SK-N-SH (cell line): ENCODE measurements around the gene COL23A1. TPM values are rescaled to one million over a fixed set of nuclear protein-coding genes. Genes with fewer than 3 reads are reported as not detected.

Experiments
- CTCF ChIA-PET: fragments of 300-600, 350-600 bp; formaldehyde crosslinking; extraction: SDS; loops from one replicate; lab custom pipeline; 2021; lab: Yijun Ruan, JAX
- POLR2A ChIA-PET: fragments of 350-600 bp; sonication (Branson Sonifier 250); formaldehyde crosslinking; extraction: SDS; loops from one replicate; lab custom pipeline; 2020; ENCODE audit warnings: antibody characterized with exemption, inconsistent platforms; lab: Yijun Ruan, JAX
- DNase-seq: peaks from one replicate; pipeline ENCODE4 v3.0.0; 2012
- H2AFZ ChIP-seq: fragments of 200-600 bp; sonication (generic); 2 replicates; pipeline ENCODE4 v1.8.1; 2016; ENCODE audit warnings: antibody characterized with exemption, mild to moderate bottlenecking, low read depth
- H3F3A ChIP-seq: fragments of 200-600 bp; sonication (generic); replicated peaks from 2 replicates; pipeline ENCODE3; 2016; ENCODE audit warnings: antibody characterized with exemption, mild to moderate bottlenecking; ENCODE audit not compliant: insufficient read depth
- H3K27ac ChIP-seq, 2 experiments: fragments of 200-500 bp in 1 of 2; fragments of 200-600 bp in 1 of 2; sonication (Bioruptor generic) in 1 of 2; sonication (generic), shearing (Covaris generic) in 1 of 2; 2 replicates each; pipeline versions ENCODE4 v1.5.1 to v1.6.1; 2014 to 2016; ENCODE audit warnings: low read depth in 2 of 2, inconsistent platforms in 1 of 2, low read length in 1 of 2, mild to moderate bottlenecking in 1 of 2, mixed read lengths in 1 of 2
- H3K27me3 ChIP-seq: fragments of 200-600 bp; sonication (generic), shearing (Covaris generic); 2 replicates; pipeline ENCODE4 v1.6.1; 2016; ENCODE audit warnings: mixed run types; ENCODE audit not compliant: insufficient read depth
- H3K36me3 ChIP-seq, 2 experiments: fragments of 200-500 bp in 1 of 2; fragments of 200-600 bp in 1 of 2; sonication (Bioruptor generic) in 1 of 2; sonication (generic) in 1 of 2; replicated peaks in 1 of 2; 2 replicates each; pipeline versions ENCODE3 to v1.5.1; 2014 to 2016; ENCODE audit warnings: low read length in 1 of 2, mild to moderate bottlenecking in 1 of 2; ENCODE audit not compliant: insufficient read depth in 2 of 2, control insufficient read depth in 1 of 2
- H3K4me1 ChIP-seq, 2 experiments: fragments of 200-500 bp in 1 of 2; fragments of 200-600 bp in 1 of 2; sonication (Bioruptor generic) in 1 of 2; sonication (generic), shearing (Covaris generic) in 1 of 2; 2 replicates each; pipeline versions ENCODE4 v1.5.1 to v1.6.1; 2014 to 2016; ENCODE audit warnings: low read depth in 1 of 2, low read length in 1 of 2, mixed run types in 1 of 2; ENCODE audit not compliant: insufficient read depth in 2 of 2, control insufficient read depth in 1 of 2
- H3K4me2 ChIP-seq: fragments of 200-600 bp; sonication (generic), shearing (Covaris generic); 2 replicates; pipeline ENCODE4 v1.6.1; 2017; ENCODE audit warnings: mixed run types
- H3K4me3 ChIP-seq, 2 experiments: fragments of 200-500 bp in 1 of 2; fragments of 200-600 bp in 1 of 2; sonication (Bioruptor generic) in 1 of 2; sonication (generic), shearing (Covaris generic) in 1 of 2; 2 replicates each; pipeline versions ENCODE4 v1.5.1 to v1.8.1; 2014 to 2016; ENCODE audit warnings: low read depth in 2 of 2, inconsistent platforms in 1 of 2, low read length in 1 of 2, mild to moderate bottlenecking in 1 of 2, mixed read lengths in 1 of 2, moderate library complexity in 1 of 2
- H3K79me2 ChIP-seq: fragments of 200-600 bp; sonication (generic); 2 replicates; pipeline ENCODE4 v1.8.1; 2017; ENCODE audit warnings: mild to moderate bottlenecking; ENCODE audit not compliant: insufficient read depth
- H3K9ac ChIP-seq: fragments of 200-600 bp; sonication (generic); 2 replicates; pipeline ENCODE4 v1.6.1; 2017; ENCODE audit warnings: mixed run types
- H3K9me2 ChIP-seq: fragments of 200-600 bp; sonication (generic); 2 replicates; pipeline ENCODE4 v1.6.1; 2017; ENCODE audit warnings: mixed run types
- H3K9me3 ChIP-seq: fragments of 200-600 bp; sonication (generic); 2 replicates; pipeline ENCODE4 v1.6.1; 2017; ENCODE audit warnings: mixed run types, mild to moderate bottlenecking, moderate library complexity
- H4K20me1 ChIP-seq: fragments of 200-600 bp; sonication (generic); 2 replicates; pipeline ENCODE4 v1.6.1; 2017; ENCODE audit warnings: mild to moderate bottlenecking, mixed run types; ENCODE audit not compliant: insufficient read depth
- CTCF ChIP-seq: fragments of 200-600 bp; sonication (generic); IDR thresholded peaks from 2 replicates; pipeline ENCODE4 v1.6.1; 2017; ENCODE audit warnings: antibody characterized with exemption, mild to moderate bottlenecking, moderate library complexity
- EP300 ChIP-seq, 2 experiments: IDR thresholded peaks; 2 replicates each; pipeline versions ENCODE4 v1.4.0 to v1.6.1; 2012; ENCODE audit warnings: borderline replicate concordance in 1 of 2, low read depth in 1 of 2, low read length in 1 of 2
- EZH2phosphoT487 ChIP-seq: fragments of 200-600 bp; sonication (generic); IDR thresholded peaks from 2 replicates; pipeline ENCODE4 v1.6.1; 2017; ENCODE audit warnings: low read depth, mixed run types, mild to moderate bottlenecking, antibody characterized with exemption, moderate library complexity, borderline replicate concordance
- FOSL2 ChIP-seq: IDR thresholded peaks from 2 replicates; pipeline ENCODE4 v1.4.0; 2012; ENCODE audit warnings: low read depth, mild to moderate bottlenecking, moderate library complexity, borderline replicate concordance
- FOXJ3 ChIP-seq: sonication (generic); formaldehyde crosslinking; IDR thresholded peaks from 2 replicates; pipeline ENCODE4 v1.5.1; 2020; ENCODE audit warnings: mild to moderate bottlenecking, missing genetic modification reagents
- GABPA ChIP-seq: IDR thresholded peaks from 2 replicates; pipeline ENCODE4 v1.4.0; 2012; ENCODE audit warnings: low read depth, mild to moderate bottlenecking
- NRF1 ChIP-seq: IDR thresholded peaks from 2 replicates; pipeline ENCODE4 v1.6.1; 2012; ENCODE audit warnings: low read depth, mild to moderate bottlenecking, low read length
- PBX3 ChIP-seq: IDR thresholded peaks from 2 replicates; pipeline ENCODE4; 2012
- POLR2AphosphoS5 ChIP-seq: IDR thresholded peaks from 2 replicates; pipeline ENCODE4 v1.6.1; 2012; ENCODE audit warnings: low read depth, low read length
- RFX5 ChIP-seq: IDR thresholded peaks from 2 replicates; pipeline ENCODE4 v1.6.1; 2012; ENCODE audit warnings: mild to moderate bottlenecking, improper control_type of control experiment, low read length
- TAF1 ChIP-seq: IDR thresholded peaks from 2 replicates; pipeline ENCODE4 v1.6.1; 2012; ENCODE audit warnings: low read depth, mild to moderate bottlenecking, low read length, moderate library complexity, borderline replicate concordance
- USF2 ChIP-seq: fragments of 150-350 bp; IDR thresholded peaks from 2 replicates; pipeline ENCODE4 v1.6.1; 2017; ENCODE audit warnings: antibody characterized with exemption, low read length, low read depth, borderline replicate concordance
- WGBS: methylation state at CpG from one replicate; pipeline ENCODE4 v1.1.6; 2017; ENCODE audit warnings: low lambda C conversion rate; 5-methylcytosine and 5-hydroxymethylcytosine counted together
- polyA plus RNA-seq, 3 experiments: library from polyadenylated mRNA; depleted of rRNA; stranded (reverse); fragments of >200 nt; gene quantifications; 2 replicates each; pipeline ENCODE4 v1.2.3, GENCODE V29; 2012
- TF ChIP-seq, protein P1 (sequence below): fragments of 150-350 bp; IDR thresholded peaks from 2 replicates; pipeline ENCODE4 v1.6.1; 2016; ENCODE audit warnings: mild to moderate bottlenecking, low read depth, low read length

Gene COL23A1
- polyA plus RNA-seq, 1 of the 3 experiments (the other 2 are of a cell fraction), result 0.10 TPM

DNA sequence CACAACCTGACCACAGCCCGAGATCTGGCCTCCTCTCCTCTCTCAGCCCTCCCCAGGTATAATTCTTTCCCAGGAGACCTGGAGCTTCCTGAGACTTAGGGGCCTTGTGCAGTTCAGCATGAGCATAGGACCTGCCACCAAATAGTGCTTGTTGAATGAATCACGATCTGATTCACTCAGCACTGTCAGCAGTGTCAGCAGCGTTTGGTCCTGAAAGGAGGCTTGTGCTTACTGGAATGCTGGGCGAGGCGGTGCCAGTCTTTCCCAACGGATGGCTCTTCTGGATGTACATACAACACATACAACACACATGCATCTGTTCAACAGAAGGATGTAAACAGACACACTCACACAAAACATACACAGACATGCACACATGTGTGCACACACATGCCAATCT, 173.3 kb downstream of the COL23A1 start (continued):
- TF ChIP-seq FOSL2 (no peak), EP300 (IDR thresholded peaks at IDR 0.05; ENCODE audit: borderline replicate concordance in 1 of 2, low read depth in 1 of 2, low read length in 1 of 2) (no peak), NRF1 (no peak), CTCF (no peak)
- TF ChIP-seq, protein P1, sequence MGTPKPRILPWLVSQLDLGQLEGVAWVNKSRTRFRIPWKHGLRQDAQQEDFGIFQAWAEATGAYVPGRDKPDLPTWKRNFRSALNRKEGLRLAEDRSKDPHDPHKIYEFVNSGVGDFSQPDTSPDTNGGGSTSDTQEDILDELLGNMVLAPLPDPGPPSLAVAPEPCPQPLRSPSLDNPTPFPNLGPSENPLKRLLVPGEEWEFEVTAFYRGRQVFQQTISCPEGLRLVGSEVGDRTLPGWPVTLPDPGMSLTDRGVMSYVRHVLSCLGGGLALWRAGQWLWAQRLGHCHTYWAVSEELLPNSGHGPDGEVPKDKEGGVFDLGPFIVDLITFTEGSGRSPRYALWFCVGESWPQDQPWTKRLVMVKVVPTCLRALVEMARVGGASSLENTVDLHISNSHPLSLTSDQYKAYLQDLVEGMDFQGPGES, result no peak
- TF ChIP-seq, all 33 proteins: peak for 0

DNA sequence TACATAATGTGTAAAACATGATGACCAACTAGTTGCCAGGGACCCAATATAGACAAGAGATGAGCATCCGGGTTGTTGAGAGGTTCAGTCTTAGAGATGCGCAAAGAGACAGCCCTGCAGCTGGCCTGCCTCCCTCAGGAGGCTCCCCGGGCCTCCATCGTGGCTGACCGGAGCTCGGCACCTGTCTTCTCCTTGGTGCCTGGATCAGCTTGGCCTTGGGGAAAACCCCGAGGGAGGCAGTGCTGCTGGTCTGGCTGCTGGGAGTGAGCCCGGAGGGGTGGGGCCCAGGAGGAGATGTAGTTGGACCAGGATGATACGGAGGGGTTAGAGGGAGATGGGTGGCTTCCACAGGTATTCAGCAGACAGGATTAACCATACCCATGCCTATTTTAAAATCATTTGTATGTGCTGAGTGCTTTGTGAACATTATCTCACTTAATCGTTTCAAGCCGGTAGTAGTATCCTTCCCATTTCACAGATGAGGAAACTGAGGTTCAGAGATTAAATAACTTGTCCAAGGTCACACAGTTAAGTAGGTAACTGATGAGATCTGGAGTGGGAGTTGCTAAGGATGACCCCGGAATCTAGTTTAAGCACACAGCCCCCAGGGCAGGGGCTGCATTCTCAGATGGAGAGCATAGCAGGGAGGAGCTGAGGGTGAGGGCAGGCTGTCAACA, 173.8 kb downstream of the COL23A1 start:
- ChIA-PET POLR2A (no interaction called here), CTCF (interaction anchor here (0.8 to 1.2 kb wide), 2 partner anchors 18 to 67 kb away, joined by 3 read pairs; no protein-coding TSS in a partner anchor)
- DNase-seq, result peak; percentile 11
- Histone ChIP-seq H3K4me2 (no peak overlapping the region), H3K9me3 (no peaks in the 10 kb centered on the region), H3K79me2 (no peaks in the 10 kb centered on the region), H3K9me2 (no peaks in the 10 kb centered on the region), H3K4me3 (no peak overlapping the region), H3K4me1 (peaks cover 0 to 51% of the 10 kb centered on the region in 2 experiments; a peak in 1 of 4 replicates), H3K36me3 (no peaks in the 10 kb centered on the region), H3K27ac (peak overlapping the region in 1 of 2 experiments; percentile 60; a peak in 1 of 4 replicates), H3K9ac (no peak overlapping the region), H3F3A (no peaks in the 10 kb centered on the region), H4K20me1 (no peaks in the 10 kb centered on the region), H2AFZ (no peak overlapping the region), H3K27me3 (no peaks in the 10 kb centered on the region)
- no peak for TF ChIP-seq GABPA
- no peak for TF ChIP-seq FOXJ3 (CRISPR knock-in tag)
- no peak for TF ChIP-seq PBX3
- no peak for TF ChIP-seq TAF1
- no peak for TF ChIP-seq USF2
- no peak for TF ChIP-seq RFX5
- TF ChIP-seq CTCF, result no peak
- TF ChIP-seq EP300 (IDR thresholded peaks at IDR 0.05; ENCODE audit: borderline replicate concordance in 1 of 2, low read depth in 1 of 2, low read length in 1 of 2), result no peak
- TF ChIP-seq POLR2AphosphoS5, result no peak
- TF ChIP-seq EZH2phosphoT487, result no peak
- WGBS, result 51% methylated on average over 8 of the region's 12 CpGs
